Fibroblast of pulmonary artery (primary cell): Measurements from ENCODE around the gene SOD1.

Experiments
- DNase-seq: peaks from one replicate; pipeline ENCODE4 v3.0.0-alpha.2; 2010; ENCODE audit warnings: low read depth
- H3K4me3 ChIP-seq: replicated peaks from 2 replicates; pipeline ENCODE4 v1.5.1; 2011; ENCODE audit warnings: low read depth, mild to moderate bottlenecking, control low read depth, low read length, moderate library complexity
- TF ChIP-seq, protein P1 (sequence below): IDR thresholded peaks from 2 replicates; pipeline ENCODE4 v1.5.1; 2011; ENCODE audit warnings: mild to moderate bottlenecking, control low read depth, low read length, inconsistent platforms; ENCODE audit errors: missing control alignments

Gene SOD1

DNA sequence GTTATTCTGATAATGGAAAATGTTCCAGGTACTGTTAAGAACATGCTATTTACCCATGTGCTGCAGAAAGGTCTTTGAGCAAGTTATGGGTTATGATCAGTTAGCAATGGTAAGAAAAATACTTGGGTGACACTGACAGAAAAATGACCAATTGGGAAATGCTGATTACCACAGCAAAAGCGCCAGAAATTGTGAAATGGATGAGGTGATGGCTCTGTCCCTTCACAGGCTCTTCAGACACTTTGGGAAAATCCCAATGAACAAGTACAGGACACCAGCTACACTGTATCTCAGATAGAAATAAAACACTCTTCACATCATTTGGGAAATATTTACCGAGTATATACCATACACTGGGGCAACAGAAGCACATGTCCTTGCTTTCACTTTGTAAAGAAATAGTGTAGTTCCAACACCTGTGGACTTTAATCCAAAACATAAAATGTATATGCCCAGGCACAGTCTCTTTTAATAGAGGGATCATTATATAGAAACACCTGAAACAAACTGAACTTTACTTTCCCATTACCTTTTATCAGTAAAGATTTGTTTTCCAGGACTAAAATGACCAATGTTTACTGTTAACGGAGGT lies 13.9 kb downstream of the SOD1 start:
- TF ChIP-seq, protein P1, sequence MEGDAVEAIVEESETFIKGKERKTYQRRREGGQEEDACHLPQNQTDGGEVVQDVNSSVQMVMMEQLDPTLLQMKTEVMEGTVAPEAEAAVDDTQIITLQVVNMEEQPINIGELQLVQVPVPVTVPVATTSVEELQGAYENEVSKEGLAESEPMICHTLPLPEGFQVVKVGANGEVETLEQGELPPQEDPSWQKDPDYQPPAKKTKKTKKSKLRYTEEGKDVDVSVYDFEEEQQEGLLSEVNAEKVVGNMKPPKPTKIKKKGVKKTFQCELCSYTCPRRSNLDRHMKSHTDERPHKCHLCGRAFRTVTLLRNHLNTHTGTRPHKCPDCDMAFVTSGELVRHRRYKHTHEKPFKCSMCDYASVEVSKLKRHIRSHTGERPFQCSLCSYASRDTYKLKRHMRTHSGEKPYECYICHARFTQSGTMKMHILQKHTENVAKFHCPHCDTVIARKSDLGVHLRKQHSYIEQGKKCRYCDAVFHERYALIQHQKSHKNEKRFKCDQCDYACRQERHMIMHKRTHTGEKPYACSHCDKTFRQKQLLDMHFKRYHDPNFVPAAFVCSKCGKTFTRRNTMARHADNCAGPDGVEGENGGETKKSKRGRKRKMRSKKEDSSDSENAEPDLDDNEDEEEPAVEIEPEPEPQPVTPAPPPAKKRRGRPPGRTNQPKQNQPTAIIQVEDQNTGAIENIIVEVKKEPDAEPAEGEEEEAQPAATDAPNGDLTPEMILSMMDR, result no peak
- no peak for DNase-seq

DNA sequence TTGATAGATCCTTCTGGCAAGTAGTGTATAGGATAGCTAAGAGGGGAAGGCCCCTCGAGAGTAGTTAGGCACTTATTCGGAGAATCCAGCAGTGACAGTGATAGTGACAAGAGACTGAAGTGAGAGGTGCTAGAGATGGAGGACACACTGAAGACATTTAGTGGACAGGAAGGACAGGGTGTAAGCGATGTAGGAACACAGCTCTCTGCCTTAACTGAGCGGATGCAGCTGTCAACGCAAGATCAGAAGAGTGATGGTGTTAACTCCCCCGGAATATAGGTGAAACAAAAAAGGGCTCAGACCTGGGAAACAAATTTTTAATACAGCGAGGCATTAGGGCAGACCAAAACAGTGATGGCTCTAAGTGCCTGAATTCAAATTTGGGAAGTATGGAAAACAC lies 15.8 kb downstream of the SOD1 start:
- TF ChIP-seq, protein P1, result no peak
- no peak overlapping the region for H3K4me3 ChIP-seq

More for the DNA sequence above, 13.9 kb downstream of the SOD1 start:
- no peak overlapping the region for H3K4me3 ChIP-seq

DNA sequence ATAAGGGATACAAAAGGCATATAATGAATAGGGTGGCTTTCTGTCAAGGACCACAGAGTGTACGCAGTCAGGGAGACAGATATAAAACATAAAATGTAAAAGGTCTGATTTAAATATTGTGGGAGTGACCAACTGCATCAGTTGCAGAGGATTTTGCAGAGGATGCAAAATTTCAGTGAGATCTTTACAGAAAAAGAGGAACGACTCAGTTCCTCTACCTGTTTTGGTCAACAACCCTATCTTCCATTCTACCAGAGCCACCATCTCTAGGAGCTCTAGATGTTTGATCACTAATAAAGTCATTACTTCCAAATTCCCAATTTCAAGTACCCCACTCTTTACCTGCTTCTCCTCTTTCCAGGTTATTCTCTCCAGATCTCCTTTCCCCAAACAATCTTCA lies 16.5 kb downstream of the SOD1 start:
- TF ChIP-seq, protein P1, result no peak
- no peak for DNase-seq
- H3K4me3 ChIP-seq, result no peak overlapping the region

More for the DNA sequence above, 15.8 kb downstream of the SOD1 start:
- DNase-seq, result no peak

DNA sequence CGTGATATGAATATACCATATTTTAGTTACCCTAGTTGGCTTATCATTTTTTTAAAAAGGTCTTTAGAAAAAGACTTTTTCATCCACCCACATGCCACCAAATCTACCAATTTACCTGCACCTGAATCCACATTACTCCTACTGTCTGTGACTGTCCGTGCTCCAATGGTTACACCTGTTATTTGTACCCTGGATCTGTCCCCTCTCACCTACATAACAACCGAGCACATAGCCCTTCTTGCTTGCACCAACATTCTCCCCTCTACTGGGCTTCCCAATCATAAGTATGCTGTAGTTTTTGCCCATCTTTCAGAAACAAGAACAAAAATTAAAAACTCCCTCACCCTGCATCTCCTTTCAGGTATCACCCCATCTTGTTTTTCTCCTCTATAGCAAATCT lies 17.6 kb downstream of the SOD1 start:
- no peak overlapping the region for H3K4me3 ChIP-seq
- TF ChIP-seq, protein P1, result no peak
- no peak for DNase-seq

DNA sequence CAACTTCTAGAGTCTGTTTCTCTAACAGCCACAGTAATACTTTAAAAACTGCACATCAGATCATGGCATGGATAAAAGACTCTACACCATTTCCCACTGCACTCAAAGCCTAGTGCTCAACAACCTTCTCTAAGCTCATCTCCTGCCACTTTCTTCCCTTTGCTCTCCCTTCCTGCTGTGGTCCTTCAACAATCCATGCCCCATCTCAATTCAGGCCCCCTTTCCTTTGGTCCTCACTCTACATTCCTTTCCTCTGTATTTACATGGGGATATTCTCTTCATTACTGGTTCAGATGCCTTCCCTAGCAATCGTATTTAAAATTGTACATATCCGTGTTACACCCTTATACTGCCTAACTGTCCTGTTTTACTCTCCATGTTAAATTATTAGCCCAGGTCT lies 19.0 kb downstream of the SOD1 start:
- TF ChIP-seq, protein P1, result no peak
- H3K4me3 ChIP-seq, result no peak overlapping the region
- DNase-seq, result no peak

DNA sequence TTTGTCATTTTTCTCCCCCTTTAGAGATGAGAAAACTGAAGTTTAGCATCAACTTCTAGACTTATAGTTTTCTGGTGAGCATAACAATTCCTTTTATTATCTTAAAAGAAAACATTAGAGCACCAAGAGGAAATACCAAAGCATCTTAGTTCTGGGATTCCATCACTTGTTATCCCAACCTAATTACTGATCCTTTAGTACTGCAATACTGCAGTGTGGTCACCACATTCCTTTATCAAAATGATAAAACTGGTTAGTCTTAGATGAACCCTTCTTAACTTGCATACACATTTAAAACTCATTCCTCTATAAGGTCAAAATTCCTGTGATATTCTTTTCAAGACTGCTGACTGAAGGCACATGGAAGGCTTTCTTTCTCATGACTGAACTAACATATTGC lies 23.1 kb downstream of the SOD1 start:
- TF ChIP-seq, protein P1, result no peak
- peak; percentile 20 for DNase-seq
- H3K4me3 ChIP-seq, result no peak overlapping the region

DNA sequence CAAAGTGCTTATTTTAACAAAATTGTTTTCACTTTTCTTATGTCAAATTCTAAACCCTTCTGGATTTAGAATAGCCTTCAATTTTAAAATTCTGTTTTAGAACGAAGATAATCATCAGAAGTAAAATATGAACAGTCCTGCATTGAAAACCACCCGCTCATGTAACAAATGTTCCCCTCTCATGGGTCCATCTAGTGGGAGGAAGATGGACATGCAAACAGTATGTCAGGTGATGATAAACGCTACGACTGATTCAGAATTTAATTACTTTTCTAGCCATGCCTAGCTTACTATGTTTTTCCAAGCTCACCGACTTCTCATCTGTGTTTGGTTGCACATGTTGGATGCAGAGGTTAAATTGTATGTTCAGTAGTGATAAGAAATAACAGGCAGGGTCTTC lies 23.5 kb downstream of the SOD1 start:
- H3K4me3 ChIP-seq, result no peak overlapping the region
- TF ChIP-seq, protein P1, result no peak
- DNase-seq, result no peak
